ENCODE measurements around the gene INTS7. TPM values are rescaled to one million over a fixed set of nuclear protein-coding genes. Genes with fewer than 3 reads are reported as not detected.

The INTS7 gene
- polyA plus RNA-seq, 6 donors from 2014 or later, result 5.8 to 13.4 (median 8.4) TPM

GRCh38 chr1:211912844-211913432 lies 122.4 kb downstream of the INTS7 start:
- peaks cover 10 to 36% (median 15%) of the 10 kb centered on the region in 3 donors for H3K27me3 Mint-ChIP-seq
- H3K27ac Mint-ChIP-seq, result no peak overlapping the region
- DNase-seq (no peak), ATAC-seq (ENCODE audit: low read depth in 2 of 2) (no peak)
- H3K9me3 Mint-ChIP-seq, result no peaks in the 10 kb centered on the region
- no peaks in the 10 kb centered on the region for H3K36me3 Mint-ChIP-seq
- no peak overlapping the region for H3K4me3 Mint-ChIP-seq
- no peaks in the 10 kb centered on the region for H3K4me1 Mint-ChIP-seq

GRCh38 chr1:211912038-211912437 lies 123.3 kb downstream of the INTS7 start:
- H3K4me1 Mint-ChIP-seq, result no peaks in the 10 kb centered on the region
- ATAC-seq (ENCODE audit: low read depth in 2 of 2), result no peak
- no peaks in the 10 kb centered on the region for H3K9me3 Mint-ChIP-seq
- H3K27ac Mint-ChIP-seq, result no peak overlapping the region
- no peaks in the 10 kb centered on the region for H3K36me3 Mint-ChIP-seq
- no peak overlapping the region for H3K4me3 Mint-ChIP-seq
- peaks cover 10 to 31% (median 15%) of the 10 kb centered on the region in 3 donors for H3K27me3 Mint-ChIP-seq
- DNase-seq, result no peak

GRCh38 chr1:211910913-211911485 lies 124.4 kb downstream of the INTS7 start:
- H3K36me3 Mint-ChIP-seq, result no peaks in the 10 kb centered on the region
- no peak overlapping the region for H3K27ac Mint-ChIP-seq
- H3K9me3 Mint-ChIP-seq, result no peaks in the 10 kb centered on the region
- ATAC-seq (ENCODE audit: low read depth in 2 of 2), result no peak
- H3K4me1 Mint-ChIP-seq, result no peaks in the 10 kb centered on the region
- DNase-seq, result no peak
- H3K27me3 Mint-ChIP-seq, result peaks cover 7 to 21% (median 10%) of the 10 kb centered on the region in 3 donors
- H3K4me3 Mint-ChIP-seq, result no peak overlapping the region

- no peak overlapping the region for H3K4me3 Mint-ChIP-seq
- H3K27ac Mint-ChIP-seq, result peak overlapping the region in 1 of 6 donors; percentile 22
- no peaks in the 10 kb centered on the region for H3K4me1 Mint-ChIP-seq
- H3K36me3 Mint-ChIP-seq, result no peaks in the 10 kb centered on the region
- H3K9me3 Mint-ChIP-seq, result no peaks in the 10 kb centered on the region
- DNase-seq (no peak), ATAC-seq (ENCODE audit: low read depth in 2 of 2) (no peak)
- peaks cover 7 to 21% (median 10%) of the 10 kb centered on the region in 3 donors for H3K27me3 Mint-ChIP-seq
These were observed 125.1 kb downstream of the INTS7 start for GRCh38 chr1:211910113-211910884.

- no peak for ATAC-seq (ENCODE audit: low read depth in 2 of 2)
- H3K36me3 Mint-ChIP-seq, result no peaks in the 10 kb centered on the region
- no peak overlapping the region for H3K27ac Mint-ChIP-seq
- no peak overlapping the region for H3K4me3 Mint-ChIP-seq
- H3K9me3 Mint-ChIP-seq, result peaks cover 0 to 2% (median 0%) of the 10 kb centered on the region in 7 donors
- peaks cover 10 to 21% (median 13%) of the 10 kb centered on the region in 3 donors for H3K27me3 Mint-ChIP-seq
- no peaks in the 10 kb centered on the region for H3K4me1 Mint-ChIP-seq
- no peak for DNase-seq
These were observed 126.0 kb downstream of the INTS7 start for GRCh38 chr1:211909395-211909794.

GRCh38 chr1:211908951-211909350 lies 126.4 kb downstream of the INTS7 start:
- Mint-ChIP-seq H3K9me3 (peaks cover 0 to 4% (median 0%) of the 10 kb centered on the region in 7 donors), H3K4me3 (no peak overlapping the region), H3K27me3 (peaks cover 11 to 21% (median 15%) of the 10 kb centered on the region in 3 donors)

GRCh38 chr1:211908453-211908852 lies 126.9 kb downstream of the INTS7 start:
- Mint-ChIP-seq H3K4me1 (no peaks in the 10 kb centered on the region), H3K27me3 (peaks cover 11 to 21% (median 15%) of the 10 kb centered on the region in 3 donors), H3K4me3 (no peak overlapping the region), H3K27ac (no peak overlapping the region), H3K9me3 (peaks cover 0 to 4% (median 0%) of the 10 kb centered on the region in 7 donors), H3K36me3 (no peaks in the 10 kb centered on the region)
- ATAC-seq (ENCODE audit: low read depth in 2 of 2) (no peak), DNase-seq (no peak)

More at GRCh38 chr1:211908951-211909350, 126.4 kb downstream of the INTS7 start:
- Mint-ChIP-seq H3K27ac (no peak overlapping the region), H3K4me1 (no peaks in the 10 kb centered on the region), H3K36me3 (no peaks in the 10 kb centered on the region)
- DNase-seq (no peak), ATAC-seq (ENCODE audit: low read depth in 2 of 2) (no peak)

- peaks cover 0 to 4% (median 0%) of the 10 kb centered on the region in 7 donors for H3K9me3 Mint-ChIP-seq
- ATAC-seq (ENCODE audit: low read depth in 2 of 2) (no peak), DNase-seq (no peak)
- no peaks in the 10 kb centered on the region for H3K36me3 Mint-ChIP-seq
- H3K4me3 Mint-ChIP-seq, result no peak overlapping the region
- no peaks in the 10 kb centered on the region for H3K4me1 Mint-ChIP-seq
- H3K27ac Mint-ChIP-seq, result no peak overlapping the region
- H3K27me3 Mint-ChIP-seq, result peaks cover 0 to 10% (median 4%) of the 10 kb centered on the region in 3 donors
These were observed 131.7 kb downstream of the INTS7 start for GRCh38 chr1:211903490-211904245.

GRCh38 chr1:211902624-211903291 lies 132.6 kb downstream of the INTS7 start:
- ATAC-seq (ENCODE audit: low read depth in 2 of 2), result no peak
- Mint-ChIP-seq H3K4me1 (no peaks in the 10 kb centered on the region), H3K27me3 (peaks cover 0 to 10% (median 4%) of the 10 kb centered on the region in 3 donors), H3K27ac (no peak overlapping the region), H3K9me3 (peaks cover 0 to 4% (median 0%) of the 10 kb centered on the region in 7 donors), H3K4me3 (no peak overlapping the region), H3K36me3 (no peaks in the 10 kb centered on the region)
- DNase-seq, result no peak

- H3K27ac Mint-ChIP-seq, result no peak overlapping the region
- ATAC-seq (ENCODE audit: low read depth in 2 of 2) (no peak), DNase-seq (no peak)
- no peaks in the 10 kb centered on the region for H3K4me1 Mint-ChIP-seq
- H3K27me3 Mint-ChIP-seq, result peaks cover 0 to 10% (median 4%) of the 10 kb centered on the region in 3 donors
- H3K4me3 Mint-ChIP-seq, result no peak overlapping the region
- H3K36me3 Mint-ChIP-seq, result no peaks in the 10 kb centered on the region
- H3K9me3 Mint-ChIP-seq, result peaks cover 0 to 4% (median 0%) of the 10 kb centered on the region in 7 donors
These were observed 133.4 kb downstream of the INTS7 start for GRCh38 chr1:211901945-211902344.

GRCh38 chr1:211900441-211900840 lies 134.9 kb downstream of the INTS7 start:
- no peak overlapping the region for H3K27ac Mint-ChIP-seq
- H3K9me3 Mint-ChIP-seq, result peaks cover 0 to 4% (median 0%) of the 10 kb centered on the region in 7 donors
- DNase-seq (no peak), ATAC-seq (ENCODE audit: low read depth in 2 of 2) (no peak)
- peaks cover 0 to 5% (median 4%) of the 10 kb centered on the region in 3 donors for H3K27me3 Mint-ChIP-seq
- H3K36me3 Mint-ChIP-seq, result no peaks in the 10 kb centered on the region
- H3K4me1 Mint-ChIP-seq, result no peaks in the 10 kb centered on the region
- no peak overlapping the region for H3K4me3 Mint-ChIP-seq

GRCh38 chr1:211896958-211897357 lies 138.4 kb downstream of the INTS7 start:
- Mint-ChIP-seq H3K9me3 (no peaks in the 10 kb centered on the region), H3K4me3 (no peak overlapping the region), H3K4me1 (no peaks in the 10 kb centered on the region), H3K27ac (peak overlapping the region in 1 of 6 donors; percentile 68), H3K27me3 (no peaks in the 10 kb centered on the region), H3K36me3 (no peaks in the 10 kb centered on the region)
- ATAC-seq (ENCODE audit: low read depth in 2 of 2) (no peak), DNase-seq (no peak)

Measured in naive B cell (primary cell).